Measurements from ENCODE around the gene PPARD.

Gene PPARD

GRCh38 chr6:35454391-35455110, 112.2 kb downstream of the PPARD start:
- no peaks in the 10 kb centered on the region for H3K27me3 Mint-ChIP-seq
- DNase-seq, result no peak
- peaks cover 38% of the 10 kb centered on the region for H3K4me1 Mint-ChIP-seq (ENCODE audit: low read depth)
- peak overlapping the region; percentile 84 for H3K4me3 Mint-ChIP-seq
- H3K9me3 Mint-ChIP-seq, result no peaks in the 10 kb centered on the region
- no peak overlapping the region for H3K27ac Mint-ChIP-seq
- H3K36me3 Mint-ChIP-seq (ENCODE audit: low read depth), result peaks cover 63% of the 10 kb centered on the region

GRCh38 chr6:35457907-35458306, 115.5 kb downstream of the PPARD start:
- no peaks in the 10 kb centered on the region for H3K27me3 Mint-ChIP-seq
- peaks cover 25% of the 10 kb centered on the region for H3K4me1 Mint-ChIP-seq (ENCODE audit: low read depth)
- no peak overlapping the region for H3K4me3 Mint-ChIP-seq
- H3K36me3 Mint-ChIP-seq (ENCODE audit: low read depth), result peaks cover 88% of the 10 kb centered on the region
- no peaks in the 10 kb centered on the region for H3K9me3 Mint-ChIP-seq
- no peak for DNase-seq
- H3K27ac Mint-ChIP-seq, result no peak overlapping the region

DNA sequence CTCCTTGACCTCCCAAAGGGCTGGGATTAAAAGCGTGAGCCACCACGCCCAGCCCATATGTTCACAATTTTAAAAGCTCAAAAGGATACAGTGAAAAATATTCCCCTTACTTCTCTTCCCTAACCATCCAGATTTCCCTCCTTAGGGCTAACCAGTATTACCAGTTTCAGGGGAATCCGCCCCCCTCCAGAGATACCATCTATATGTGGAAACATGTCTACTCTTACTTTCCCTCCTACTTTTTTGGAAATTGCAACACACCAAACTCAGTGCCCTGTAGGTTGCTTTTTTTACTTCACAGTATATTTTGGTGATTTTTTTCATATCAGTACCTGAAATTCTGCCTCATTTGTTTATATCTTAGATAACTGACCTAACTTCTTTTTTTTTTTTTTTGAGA, 118.9 kb downstream of the PPARD start:
- Mint-ChIP-seq H3K27ac (no peak overlapping the region), H3K36me3 (ENCODE audit: low read depth) (peaks cover 87% of the 10 kb centered on the region), H3K4me1 (ENCODE audit: low read depth) (no peaks in the 10 kb centered on the region), H3K27me3 (no peaks in the 10 kb centered on the region), H3K9me3 (no peaks in the 10 kb centered on the region), H3K4me3 (no peak overlapping the region)
- DNase-seq, result no peak

DNA sequence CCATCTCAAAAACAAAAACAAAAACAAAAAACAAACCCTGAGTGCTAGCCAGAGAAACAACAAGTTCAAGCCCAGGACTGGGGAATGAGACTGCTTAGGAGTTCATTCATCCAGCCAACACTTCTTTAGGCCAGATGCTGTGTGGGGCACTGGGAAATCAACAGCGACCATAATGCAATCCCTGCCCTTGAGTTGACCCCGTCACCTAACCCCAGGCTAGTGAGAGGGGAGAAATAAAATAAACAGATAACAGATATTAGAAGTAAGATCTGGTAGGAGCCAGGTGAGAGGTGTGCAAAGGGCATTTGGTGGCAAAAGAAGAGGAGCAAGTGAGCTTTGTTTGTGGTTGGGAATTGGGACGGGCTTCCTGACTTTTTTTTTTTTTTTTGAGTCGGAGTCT, 120.9 kb downstream of the PPARD start:
- peaks cover 87% of the 10 kb centered on the region for H3K36me3 Mint-ChIP-seq (ENCODE audit: low read depth)
- no peaks in the 10 kb centered on the region for H3K9me3 Mint-ChIP-seq
- no peak overlapping the region for H3K4me3 Mint-ChIP-seq
- peaks cover 12% of the 10 kb centered on the region for H3K4me1 Mint-ChIP-seq (ENCODE audit: low read depth)
- no peak overlapping the region for H3K27ac Mint-ChIP-seq
- DNase-seq, result no peak
- H3K27me3 Mint-ChIP-seq, result no peaks in the 10 kb centered on the region

DNA sequence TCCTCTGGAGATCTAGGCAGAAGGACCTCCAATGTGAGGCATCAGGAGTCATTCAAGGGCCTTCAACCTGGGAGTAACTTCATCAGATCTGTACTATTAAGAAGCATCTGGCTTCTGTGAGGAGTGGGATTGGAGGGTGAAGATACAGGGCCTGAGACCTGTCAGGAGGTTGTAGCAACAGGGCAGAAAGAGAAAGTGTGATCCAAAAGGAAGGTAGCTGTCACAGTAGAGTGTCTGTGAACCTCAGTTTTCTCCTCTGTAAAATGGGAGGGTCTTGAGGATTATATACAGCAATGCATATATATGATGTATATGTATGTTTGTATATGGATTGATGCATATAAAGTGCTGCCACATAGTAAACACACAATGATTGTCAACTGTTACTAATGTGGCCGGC, 123.3 kb downstream of the PPARD start:
- no peak for DNase-seq
- Mint-ChIP-seq H3K27me3 (no peaks in the 10 kb centered on the region), H3K4me3 (no peak overlapping the region), H3K36me3 (ENCODE audit: low read depth) (peaks cover 89% of the 10 kb centered on the region), H3K27ac (no peak overlapping the region), H3K9me3 (no peaks in the 10 kb centered on the region), H3K4me1 (ENCODE audit: low read depth) (peaks cover 24% of the 10 kb centered on the region)

DNA sequence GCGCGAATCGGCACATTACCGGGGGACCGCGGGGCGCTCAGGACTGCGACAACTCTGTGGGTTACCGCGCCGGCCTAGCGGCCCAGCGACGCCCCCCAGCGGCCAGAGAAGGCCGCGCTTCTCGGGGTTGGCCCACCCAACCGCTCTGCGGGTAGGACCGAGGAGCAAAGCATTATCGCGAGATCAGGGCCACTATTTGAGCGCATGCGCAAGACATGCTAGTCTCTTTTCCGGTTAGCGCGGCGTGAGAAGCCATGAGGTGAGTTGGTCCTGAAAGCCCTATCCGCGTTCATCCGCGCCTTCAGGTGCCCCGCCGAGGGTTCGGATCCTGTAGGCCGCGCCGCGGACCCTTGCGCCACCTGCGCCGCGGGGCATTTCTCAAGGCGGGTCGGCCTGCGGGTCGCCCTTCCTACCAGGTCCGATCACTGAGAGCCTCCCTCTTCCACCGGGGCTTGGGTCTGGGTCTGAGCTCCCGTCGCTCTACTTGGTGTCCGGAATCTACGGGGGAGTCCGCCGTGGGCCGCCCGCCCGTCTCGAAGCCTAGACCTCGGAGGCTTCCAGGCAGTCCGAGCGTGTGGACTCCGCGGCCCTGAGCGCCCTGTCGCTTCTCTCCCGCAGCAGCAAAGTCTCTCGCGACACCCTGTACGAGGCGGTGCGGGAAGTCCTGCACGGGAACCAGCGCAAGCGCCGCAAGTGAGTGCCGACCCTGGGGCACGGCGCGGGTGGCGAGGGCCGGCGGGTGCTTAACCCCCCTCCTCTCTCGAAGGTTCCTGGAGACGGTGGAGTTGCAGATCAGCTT, 126.0 kb downstream of the PPARD start, which contains the start of gene RPL10A:
RPL10A (plus strand) TSS at position 221 of the 799 bp plus-strand sequence; CDS start at position 255, 34 bp downstream.
- Mint-ChIP-seq H3K27me3 (no peaks in the 10 kb centered on the region), H3K4me1 (ENCODE audit: low read depth) (peaks cover 43% of the 10 kb centered on the region), H3K4me3 (peak within 1 kb of the TSS; percentile 98), H3K27ac (peak within 1 kb of the TSS; percentile 99), H3K36me3 (ENCODE audit: low read depth) (peaks cover 95% of the 10 kb centered on the region), H3K9me3 (no peaks in the 10 kb centered on the region)
- peak; percentile 96 for DNase-seq

DNA sequence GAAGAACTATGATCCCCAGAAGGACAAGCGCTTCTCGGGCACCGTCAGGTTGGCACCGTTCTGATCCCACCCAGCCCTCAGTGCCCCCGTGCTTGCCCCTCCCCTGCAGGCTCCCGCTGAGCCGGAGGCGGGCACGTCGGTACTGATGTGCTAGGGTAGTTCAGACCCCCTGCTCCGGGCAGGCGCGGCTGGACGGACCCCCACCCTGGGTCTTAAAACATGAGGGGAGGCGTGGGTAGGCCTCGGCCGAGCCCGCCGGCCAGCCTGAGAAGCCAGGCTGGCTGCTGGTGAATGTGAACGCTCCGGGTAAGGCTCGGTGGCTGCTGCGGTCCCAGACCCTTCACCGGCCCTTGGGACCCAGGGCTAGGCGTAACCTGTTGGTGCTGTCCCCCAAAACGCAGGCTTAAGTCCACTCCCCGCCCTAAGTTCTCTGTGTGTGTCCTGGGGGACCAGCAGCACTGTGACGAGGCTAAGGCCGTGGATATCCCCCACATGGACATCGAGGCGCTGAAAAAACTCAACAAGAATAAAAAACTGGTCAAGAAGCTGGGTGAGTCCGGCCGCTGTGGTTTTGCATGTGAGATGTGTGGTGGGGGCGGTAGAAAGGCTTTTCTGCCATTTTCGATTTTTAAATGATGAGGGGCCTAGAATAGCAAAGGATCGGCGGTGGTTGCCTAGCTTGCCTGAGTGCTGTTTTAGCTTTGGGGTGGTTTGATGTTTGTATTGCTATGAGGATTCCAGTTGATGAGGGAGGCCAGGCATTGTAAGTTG, 126.8 kb downstream of the PPARD start:
- no peaks in the 10 kb centered on the region for H3K27me3 Mint-ChIP-seq
- H3K27ac Mint-ChIP-seq, result peak overlapping the region; percentile 99
- H3K4me1 Mint-ChIP-seq (ENCODE audit: low read depth), result peaks cover 43% of the 10 kb centered on the region
- peak overlapping the region; percentile 98 for H3K4me3 Mint-ChIP-seq
- no peak for DNase-seq
- H3K36me3 Mint-ChIP-seq (ENCODE audit: low read depth), result peaks cover 96% of the 10 kb centered on the region
- no peaks in the 10 kb centered on the region for H3K9me3 Mint-ChIP-seq

DNA sequence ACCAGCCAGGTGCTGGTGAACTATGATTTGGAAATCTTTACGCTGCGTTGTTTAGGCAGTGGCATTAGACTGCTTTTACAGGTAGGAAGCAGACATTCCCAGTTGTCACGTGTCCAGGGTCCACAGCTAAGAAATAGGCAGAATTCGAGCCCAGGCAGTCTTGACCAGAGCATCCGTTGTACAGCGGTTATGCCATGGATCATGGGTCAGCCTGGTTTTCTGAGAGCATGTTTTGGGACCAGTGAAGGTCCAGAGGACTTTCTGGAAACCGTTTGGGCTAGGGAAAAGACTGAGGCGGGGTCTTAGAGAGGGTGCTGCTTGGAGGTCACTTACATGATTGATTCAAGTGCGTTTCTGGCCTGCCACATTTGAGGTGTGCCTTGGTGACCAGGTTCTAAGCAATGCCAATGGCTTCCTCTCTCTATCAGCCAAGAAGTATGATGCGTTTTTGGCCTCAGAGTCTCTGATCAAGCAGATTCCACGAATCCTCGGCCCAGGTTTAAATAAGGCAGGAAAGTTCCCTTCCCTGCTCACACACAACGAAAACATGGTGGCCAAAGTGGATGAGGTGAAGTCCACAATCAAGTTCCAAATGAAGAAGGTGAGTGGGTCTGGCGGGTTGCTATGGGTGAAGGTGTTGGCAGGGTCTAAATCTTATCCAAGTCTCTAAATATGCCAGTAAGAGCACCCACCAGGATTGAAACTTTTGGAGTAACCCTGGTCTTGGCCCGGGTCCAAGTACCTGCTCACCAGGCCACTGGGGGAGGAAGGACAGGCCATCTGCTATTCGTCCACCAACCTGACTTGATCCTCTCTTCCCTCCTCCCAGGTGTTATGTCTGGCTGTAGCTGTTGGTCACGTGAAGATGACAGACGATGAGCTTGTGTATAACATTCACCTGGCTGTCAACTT, 127.6 kb downstream of the PPARD start:
- Mint-ChIP-seq H3K9me3 (no peaks in the 10 kb centered on the region), H3K27me3 (no peaks in the 10 kb centered on the region), H3K27ac (peak overlapping the region; percentile 99), H3K36me3 (ENCODE audit: low read depth) (peaks cover 94% of the 10 kb centered on the region), H3K4me1 (ENCODE audit: low read depth) (peaks cover 43% of the 10 kb centered on the region), H3K4me3 (peak overlapping the region; percentile 98)
- DNase-seq, result peak; percentile 56

- Mint-ChIP-seq H3K36me3 (ENCODE audit: low read depth) (peaks cover 93% of the 10 kb centered on the region), H3K4me1 (ENCODE audit: low read depth) (peaks cover 43% of the 10 kb centered on the region), H3K9me3 (no peaks in the 10 kb centered on the region), H3K27ac (peak overlapping the region; percentile 99), H3K4me3 (peak overlapping the region; percentile 98), H3K27me3 (no peaks in the 10 kb centered on the region)
- DNase-seq, result no peak
Observed at GRCh38 chr6:35470663-35471120, 128.3 kb downstream of the PPARD start.

DNA sequence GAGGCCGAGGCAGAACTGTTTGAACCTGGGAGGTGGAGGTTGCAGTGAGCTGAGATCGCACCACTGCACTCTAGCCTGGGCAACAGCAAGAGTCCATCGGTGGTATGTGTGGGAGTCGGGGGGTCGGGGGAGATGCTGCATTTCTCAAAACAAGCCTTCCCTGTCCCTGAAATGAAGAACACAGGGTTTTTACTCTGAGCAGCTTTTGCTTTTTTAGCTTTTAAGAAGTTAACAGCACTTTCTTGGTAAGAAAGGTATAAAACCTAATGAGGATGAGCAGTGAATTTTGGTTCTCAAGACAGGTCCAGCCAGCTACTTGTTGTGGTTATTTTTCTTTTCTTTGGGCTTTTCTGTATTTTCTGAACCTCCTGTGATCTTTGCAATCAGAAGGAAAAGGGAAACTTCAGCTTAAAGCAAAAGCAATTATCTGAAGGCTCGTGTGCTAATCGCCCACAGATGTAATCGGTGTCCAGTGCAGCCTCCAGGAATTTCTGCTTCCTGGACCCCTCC, 129.5 kb downstream of the PPARD start:
- DNase-seq, result no peak
- Mint-ChIP-seq H3K27ac (peak overlapping the region; percentile 99), H3K27me3 (no peaks in the 10 kb centered on the region), H3K9me3 (no peaks in the 10 kb centered on the region), H3K4me1 (ENCODE audit: low read depth) (peaks cover 42% of the 10 kb centered on the region), H3K36me3 (ENCODE audit: low read depth) (peaks cover 81% of the 10 kb centered on the region), H3K4me3 (peak overlapping the region; percentile 98)

DNA sequence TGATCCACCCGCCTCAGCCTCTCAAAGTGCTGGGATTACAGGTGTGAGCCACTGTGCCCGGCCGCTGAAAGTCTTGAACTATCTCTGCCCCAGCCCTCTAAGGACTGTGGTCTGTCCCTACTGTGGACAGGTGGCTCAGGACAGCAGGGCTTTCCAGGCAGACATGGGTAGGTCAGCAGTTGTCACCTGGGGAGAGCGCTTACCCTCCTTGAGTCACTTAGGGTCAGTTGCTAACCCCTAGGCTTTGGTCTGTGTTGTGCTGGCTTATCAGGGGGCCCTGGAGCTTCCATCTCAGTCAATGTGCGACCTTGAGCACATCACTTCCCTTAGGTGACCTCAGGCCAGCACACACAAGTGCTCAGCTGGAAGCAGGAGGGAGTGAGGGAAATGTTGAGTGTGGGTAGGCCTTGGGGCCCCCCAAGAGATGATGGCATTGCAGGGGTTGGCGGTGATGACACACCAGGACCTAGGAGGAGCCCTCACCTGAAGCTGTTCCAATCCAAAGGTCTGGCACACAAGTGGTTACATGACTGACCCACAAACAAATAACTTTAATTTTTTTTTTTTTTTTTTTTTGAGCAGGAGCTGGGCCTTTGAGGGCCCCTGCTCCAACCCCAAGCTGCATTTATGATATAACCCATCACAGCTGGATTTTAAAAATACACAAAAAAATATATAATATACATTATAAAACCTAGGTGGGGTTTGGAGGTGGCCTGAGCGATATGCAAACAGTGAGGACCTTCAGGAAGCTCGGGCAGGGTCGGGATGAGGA, 130.9 kb downstream of the PPARD start:
- no peaks in the 10 kb centered on the region for H3K27me3 Mint-ChIP-seq
- H3K9me3 Mint-ChIP-seq, result no peaks in the 10 kb centered on the region
- peak overlapping the region; percentile 55 for H3K4me3 Mint-ChIP-seq
- peaks cover 67% of the 10 kb centered on the region for H3K36me3 Mint-ChIP-seq (ENCODE audit: low read depth)
- DNase-seq, result peak; percentile 52
- H3K27ac Mint-ChIP-seq, result peak overlapping the region; percentile 99
- peaks cover 31% of the 10 kb centered on the region for H3K4me1 Mint-ChIP-seq (ENCODE audit: low read depth)

DNA sequence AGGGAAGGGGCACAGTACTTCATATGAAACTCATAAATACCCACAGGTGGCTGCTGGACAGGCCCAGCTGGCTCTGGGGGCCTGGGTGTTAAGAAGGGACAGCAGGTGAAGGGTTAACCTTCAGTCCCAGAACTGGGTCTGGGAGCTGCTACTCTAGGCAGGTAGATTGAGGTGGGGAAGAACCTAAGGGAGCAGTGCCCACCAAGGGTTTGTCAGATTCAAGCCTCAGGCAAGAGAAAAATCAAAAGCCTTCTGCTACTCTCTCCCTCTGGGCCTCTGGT, 131.4 kb downstream of the PPARD start:
- no peaks in the 10 kb centered on the region for H3K27me3 Mint-ChIP-seq
- peaks cover 31% of the 10 kb centered on the region for H3K4me1 Mint-ChIP-seq (ENCODE audit: low read depth)
- H3K9me3 Mint-ChIP-seq, result no peaks in the 10 kb centered on the region
- peak; percentile 57 for DNase-seq
- H3K36me3 Mint-ChIP-seq (ENCODE audit: low read depth), result peaks cover 62% of the 10 kb centered on the region
- H3K27ac Mint-ChIP-seq, result peak overlapping the region; percentile 80
- H3K4me3 Mint-ChIP-seq, result peak overlapping the region; percentile 55

All from activated T-cell treated with anti-CD3 and anti-CD28 coated beads, Interleukin-2, amount 50 U/mL, for 24 hours (primary cell).